ENCODE results near the gene TMEM213. TPM values are rescaled to one million over a fixed set of nuclear protein-coding genes. Genes with fewer than 3 reads are reported as not detected.

TMEM213 gene
- not detected in 2 replicates for total RNA-seq (2021)
- percentile 4 among the genes with signal in this experiment for Bru-seq, nascent RNA
- BruChase-seq, experiment 1, labeled RNA remaining after a 2-hour chase = not detected
- not detected for BruChase-seq, experiment 2, labeled RNA remaining after a 6-hour chase
- long read RNA-seq, partial matches to known transcripts = 0 of 1 reads
- long read RNA-seq, other reads (novel, unspliced or antisense) = 1 of 1 reads

DNA sequence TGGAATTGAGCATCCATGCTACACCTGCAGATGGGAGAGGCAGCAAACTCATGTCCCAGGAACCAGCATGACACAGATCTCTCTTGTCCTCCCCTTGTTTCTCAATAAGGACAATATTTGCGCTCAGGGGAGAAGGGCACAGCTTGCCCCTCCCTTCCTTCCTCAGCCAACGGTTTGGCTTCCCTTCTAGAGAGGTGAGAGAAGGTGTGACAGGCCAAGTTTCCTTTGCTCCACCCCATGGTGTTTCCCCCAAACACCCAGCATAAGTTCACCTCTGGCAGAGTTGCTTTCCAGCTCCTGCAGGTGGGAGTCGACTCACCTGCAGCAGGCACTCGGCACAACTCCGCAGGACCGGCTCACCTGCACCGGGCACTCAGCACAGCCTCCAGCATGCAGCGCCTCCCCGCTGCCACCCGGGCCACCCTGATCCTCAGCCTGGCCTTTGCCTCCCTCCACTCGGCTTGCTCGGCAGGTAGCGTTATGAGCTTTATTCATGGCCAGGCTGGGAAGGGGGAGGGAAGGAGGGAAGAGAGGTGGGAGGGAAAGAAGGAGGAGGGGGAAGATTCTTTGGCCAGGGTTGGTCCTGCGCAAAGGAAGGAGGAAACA, at the start of gene TMEM213, which contains the start of gene ATP6V0A4:
TSS of gene TMEM213 (plus strand) at position 280 of the 606 bp plus-strand sequence. CDS start at position 391, 111 bp downstream.
TSS of gene ATP6V0A4 (minus strand) at position 482 of the 606 bp plus-strand sequence. CDS start 26,949 bp downstream, outside the sequence.
- DNase-seq = no peak

GRCh38 chr7:138748666-138749065, 49.1 kb upstream of the TMEM213 start:
- ChIA-PET POLR2A (ENCODE audit: unreplicated experiment) (no interaction called here), CTCF (interaction anchor here (0.6 kb wide), 1 partner anchor 911 kb away, joined by 3 read pairs; no protein-coding TSS in a partner anchor)
- Histone ChIP-seq H3F3A (ENCODE audit: insufficient read depth, low read depth) (peaks cover 28% of the 10 kb centered on the region), H3K9me2 (ENCODE audit: insufficient read depth) (no peaks in the 10 kb centered on the region), H3K27ac (no peak overlapping the region), H3K79me2 (ENCODE audit: low read depth) (no peaks in the 10 kb centered on the region), H2AFZ (no peak overlapping the region), H3K27me3 (ENCODE audit: insufficient read depth, low read depth) (no peaks in the 10 kb centered on the region), H3K9me3 (ENCODE audit: insufficient read depth, low read depth) (no peaks in the 10 kb centered on the region), H3K4me3 (no peak overlapping the region), H3K4me2 (no peak overlapping the region), H3K4me1 (replicated peaks; ENCODE audit: insufficient read depth) (peaks cover 32% of the 10 kb centered on the region), H4K20me1 (ENCODE audit: insufficient read depth) (no peaks in the 10 kb centered on the region), H3K36me3 (ENCODE audit: low read depth) (no peaks in the 10 kb centered on the region)
- no TSS peak for BruUV-seq (replicated peaks)
- intact Hi-C loops (cut with micrococcal nuclease; ENCODE audit: unreplicated experiment) = no loop called here
- TF ChIP-seq EZH2 (IDR thresholded peaks at IDR 0.05; ENCODE audit: low read depth) = no peak
- no peak for TF ChIP-seq CTCF (conservative IDR thresholded peaks at IDR 0.05)
- DNase-seq = no peak

More for the DNA sequence above, at the start of gene TMEM213, which contains the start of gene ATP6V0A4:
- no TSS peak for BruUV-seq (replicated peaks)
- Histone ChIP-seq H4K20me1 (ENCODE audit: insufficient read depth) (no peaks in the 10 kb centered on the region), H2AFZ (no peak within 1 kb of the TSS), H3K9me3 (ENCODE audit: insufficient read depth, low read depth) (no peaks in the 10 kb centered on the region), H3K9me2 (ENCODE audit: insufficient read depth) (no peaks in the 10 kb centered on the region), H3K4me2 (no peak within 1 kb of the TSS), H3K4me3 (no peak within 1 kb of the TSS), H3K4me1 (replicated peaks; ENCODE audit: insufficient read depth) (no peaks in the 10 kb centered on the region), H3K27ac (no peak within 1 kb of the TSS), H3K27me3 (ENCODE audit: insufficient read depth, low read depth) (no peaks in the 10 kb centered on the region), H3K79me2 (ENCODE audit: low read depth) (no peaks in the 10 kb centered on the region), H3K36me3 (ENCODE audit: low read depth) (no peaks in the 10 kb centered on the region), H3F3A (ENCODE audit: insufficient read depth, low read depth) (no peaks in the 10 kb centered on the region)
- intact Hi-C loops (cut with micrococcal nuclease; ENCODE audit: unreplicated experiment) = no loop called here
- POLR2A ChIA-PET (ENCODE audit: unreplicated experiment) = no interaction called here
- CTCF ChIA-PET = no interaction called here
- no peak for TF ChIP-seq CTCF (conservative IDR thresholded peaks at IDR 0.05)
- TF ChIP-seq EZH2 (IDR thresholded peaks at IDR 0.05; ENCODE audit: low read depth) = no peak

DNA sequence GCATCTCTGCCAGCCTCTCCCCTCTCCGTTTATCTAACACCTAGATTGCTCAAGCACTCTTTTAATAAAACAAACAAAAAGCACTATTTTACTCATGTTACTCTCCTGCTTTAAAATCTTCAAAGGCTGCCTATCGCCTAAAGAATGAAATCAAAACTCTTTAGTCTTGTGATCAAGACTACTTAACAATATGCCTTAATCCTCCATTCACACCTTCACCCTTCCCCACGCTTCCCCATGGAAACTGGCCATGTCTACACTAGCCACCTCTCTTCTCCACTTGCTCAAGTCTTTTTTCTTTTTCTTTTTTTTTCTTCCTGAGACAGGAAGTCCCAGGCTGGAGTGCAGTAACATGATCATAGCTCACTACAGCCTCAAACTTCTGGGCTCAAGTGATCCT, 47.8 kb upstream of the TMEM213 start:
- H3K27me3 ChIP-seq (ENCODE audit: insufficient read depth, low read depth) = no peaks in the 10 kb centered on the region
- no peaks in the 10 kb centered on the region for H3K79me2 ChIP-seq (ENCODE audit: low read depth)
- H3K36me3 ChIP-seq (ENCODE audit: low read depth) = no peaks in the 10 kb centered on the region
- H2AFZ ChIP-seq = peak overlapping the region; percentile 63
- peak overlapping the region; percentile 3; the same call in 1 of the 2 replicates for H3K4me2 ChIP-seq
- ChIA-PET POLR2A (ENCODE audit: unreplicated experiment) (interaction anchor here (0.6 to 0.7 kb wide), 2 partner anchors 93 to 112 kb away, joined by 3 to 5 read pairs; no protein-coding TSS in a partner anchor), CTCF (no interaction called here)
- H3F3A ChIP-seq (ENCODE audit: insufficient read depth, low read depth) = peaks cover 41% of the 10 kb centered on the region
- no peaks in the 10 kb centered on the region for H4K20me1 ChIP-seq (ENCODE audit: insufficient read depth)
- TF ChIP-seq CTCF (conservative IDR thresholded peaks at IDR 0.05) = no peak
- TF ChIP-seq EZH2 (IDR thresholded peaks at IDR 0.05; ENCODE audit: low read depth) = no peak
- H3K9me2 ChIP-seq (ENCODE audit: insufficient read depth) = no peaks in the 10 kb centered on the region
- BruUV-seq (replicated peaks) = no TSS peak
- intact Hi-C loops (cut with micrococcal nuclease; ENCODE audit: unreplicated experiment) = loop anchor here (10.0 kb wide), 1 partner anchor 285 kb away; the partner anchor contains the start of gene ZC3HAV1L
- no peaks in the 10 kb centered on the region for H3K9me3 ChIP-seq (ENCODE audit: insufficient read depth, low read depth)
- DNase-seq = no peak
- no peak overlapping the region for H3K4me3 ChIP-seq
- peaks cover 45% of the 10 kb centered on the region for H3K4me1 ChIP-seq (replicated peaks; ENCODE audit: insufficient read depth)
- H3K27ac ChIP-seq = no peak overlapping the region
